HCT116 (cell line): ENCODE results near the gene GPRC5A. TPM values are rescaled to one million over a fixed set of nuclear protein-coding genes. Genes with fewer than 3 reads are reported as not detected.

Experiments
- ATAC-seq: fragments of 200-7000 bp; cut with Tn5 transposase; 2 replicates; pipeline ENCODE4 v1.9.1; 2020; ENCODE audit warnings: mild to moderate bottlenecking, moderate library complexity
- BruUV-seq: library from RNA; stranded (reverse); fragments of 400-500 nt; replicated peaks from 2 replicates; lab custom pipeline; 2021; lab: Mats Ljungman, UMichigan
- CTCF ChIA-PET: fragments of 300-600 bp; sonication (Branson Sonifier 250); formaldehyde crosslinking; loops from one replicate; lab custom pipeline; 2021; ENCODE audit warnings: antibody characterized with exemption; lab: Charles Lee
- POLR2A ChIA-PET: fragments of 300-600, 350-600 bp; sonication (Branson Sonifier 250); formaldehyde crosslinking; loops from one replicate; lab custom pipeline; 2021; ENCODE audit warnings: antibody characterized with exemption; lab: Charles Lee
- RAD21 ChIA-PET, 2 experiments: fragments of 300-600 bp; sonication (Branson Sonifier 250); formaldehyde crosslinking; loops; one replicate each; lab custom pipeline; 2023; ENCODE audit warnings: low total read pairs in 2 of 2; ENCODE audit not compliant: uncharacterized antibody in 2 of 2, unreplicated experiment in 2 of 2, low non-redundant PET in 1 of 2; lab: Charles Lee
- DNase-seq: peaks from one replicate; pipeline ENCODE4 v3.0.0-alpha.2; 2010; ENCODE audit warnings: low read depth, low spot score
- H2AFZ ChIP-seq: fragments of 200-600 bp; shearing (Covaris generic), sonication (generic); 2 replicates; pipeline ENCODE4 v1.6.1; 2017; ENCODE audit warnings: low read depth, mixed run types, mixed read lengths, antibody characterized with exemption, low read length; ENCODE audit not compliant: poor library complexity, severe bottlenecking
- H3K27ac ChIP-seq: 2 replicates; pipeline ENCODE4 v1.5.1; 2012; ENCODE audit warnings: low read depth, low read length
- H3K27me3 ChIP-seq: fragments of 200-600 bp; sonication (generic); 2 replicates; pipeline ENCODE4 v1.6.1; 2016; ENCODE audit warnings: mixed run types, low read length, mixed read lengths; ENCODE audit not compliant: insufficient read depth
- H3K36me3 ChIP-seq, 2 experiments: fragments of 200-500 bp in 1 of 2; fragments of 200-600 bp in 1 of 2; sonication (Bioruptor generic) in 1 of 2; sonication (generic) in 1 of 2; 2 replicates each; pipeline versions ENCODE4 v1.5.1 to v1.6.1; 2014 to 2016; ENCODE audit warnings: low read length in 2 of 2, inconsistent platforms in 1 of 2, mixed read lengths in 1 of 2, mixed run types in 1 of 2; ENCODE audit not compliant: insufficient read depth in 2 of 2, control insufficient read depth in 1 of 2
- H3K4me1 ChIP-seq, 2 experiments: fragments of 200-600 bp in 1 of 2; sonication (generic) in 1 of 2; 2 replicates each; pipeline versions ENCODE4 v1.5.1 to v1.6.1; 2012 to 2017; ENCODE audit warnings: low read length in 2 of 2, inconsistent platforms in 1 of 2, mild to moderate bottlenecking in 1 of 2, mixed read lengths in 1 of 2, mixed run types in 1 of 2, moderate library complexity in 1 of 2; ENCODE audit not compliant: insufficient read depth in 2 of 2, control insufficient read depth in 1 of 2
- H3K4me2 ChIP-seq: fragments of 200-600 bp; sonication (generic); 2 replicates; pipeline ENCODE4 v1.6.1; 2017; ENCODE audit warnings: mixed run types, low read length, mixed read lengths
- H3K4me3 ChIP-seq, 2 experiments: fragments of 200-600 bp in 1 of 2; sonication (generic) in 1 of 2; replicated peaks in 1 of 2; 2 replicates each; pipeline ENCODE4 v1.5.1; 2011 to 2016; ENCODE audit warnings: low read length in 2 of 2, control low read depth in 1 of 2, low read depth in 1 of 2, mild to moderate bottlenecking in 1 of 2, mixed read lengths in 1 of 2, mixed run types in 1 of 2
- H3K79me2 ChIP-seq: fragments of 200-600 bp; sonication (generic); 2 replicates; pipeline ENCODE4 v1.6.1; 2017; ENCODE audit warnings: mild to moderate bottlenecking, mixed run types, low read length, moderate library complexity, mixed read lengths; ENCODE audit not compliant: insufficient read depth
- H3K9ac ChIP-seq: fragments of 200-600 bp; sonication (generic); 2 replicates; pipeline ENCODE4 v1.6.1; 2016; ENCODE audit warnings: low read length, mixed read lengths
- H3K9me2 ChIP-seq: fragments of 200-600 bp; sonication (generic), shearing (Covaris generic); 2 replicates; pipeline ENCODE4 v1.6.1; 2017; ENCODE audit warnings: mixed run types, mild to moderate bottlenecking, moderate library complexity; ENCODE audit not compliant: insufficient read depth
- H3K9me3 ChIP-seq, 2 experiments: fragments of 200-500 bp in 1 of 2; fragments of 200-600 bp in 1 of 2; sonication (Bioruptor generic) in 1 of 2; sonication (generic) in 1 of 2; 2 replicates each; pipeline ENCODE4 v1.6.1; 2014 to 2017; ENCODE audit warnings: low read length in 2 of 2, mixed read lengths in 2 of 2, inconsistent platforms in 1 of 2, low read depth in 1 of 2, mild to moderate bottlenecking in 1 of 2, mixed run types in 1 of 2, moderate library complexity in 1 of 2; ENCODE audit not compliant: control insufficient read depth in 1 of 2, insufficient read depth in 1 of 2
- H4K20me1 ChIP-seq: fragments of 200-600 bp; sonication (generic), shearing (Covaris generic); 2 replicates; pipeline ENCODE4 v1.6.1; 2017; ENCODE audit warnings: mixed run types, mild to moderate bottlenecking, moderate library complexity; ENCODE audit not compliant: insufficient read depth
- ATF3 ChIP-seq: IDR thresholded peaks from 2 replicates; pipeline ENCODE4 v1.6.1; 2012
- EGR1 ChIP-seq: IDR thresholded peaks from 2 replicates; pipeline ENCODE4 v1.6.1; 2012; ENCODE audit warnings: low read depth
- ELF1 ChIP-seq: IDR thresholded peaks from 2 replicates; pipeline ENCODE4 v1.6.1; 2012; ENCODE audit warnings: low read depth, borderline replicate concordance
- EZH2phosphoT487 ChIP-seq: fragments of 200-600 bp; IDR thresholded peaks from 2 replicates; pipeline ENCODE4 v1.6.1; 2018; ENCODE audit warnings: antibody characterized with exemption, borderline replicate concordance
- MAX ChIP-seq: IDR thresholded peaks from 2 replicates; pipeline ENCODE4 v1.6.1; 2012
- RAD21 ChIP-seq: IDR thresholded peaks from 2 replicates; pipeline ENCODE4 v1.6.1; 2012; ENCODE audit warnings: low read depth, mild to moderate bottlenecking
- SIN3A ChIP-seq: IDR thresholded peaks from 2 replicates; pipeline ENCODE4 v1.6.1; 2012; ENCODE audit warnings: low read depth
- SRF ChIP-seq: IDR thresholded peaks from 2 replicates; pipeline ENCODE4 v1.6.1; 2012; ENCODE audit warnings: low read depth
- ZBTB33 ChIP-seq: IDR thresholded peaks from 2 replicates; pipeline ENCODE4 v1.6.1; 2011; ENCODE audit warnings: mild to moderate bottlenecking, low read length, moderate library complexity; ENCODE audit not compliant: insufficient replicate concordance; ENCODE audit errors: extremely low read depth
- intact Hi-C: fragments of 100-400 bp; cut with micrococcal nuclease; formaldehyde crosslinking; loops from 2 replicates; pipeline ENCODE4 v1.10.0; 2022
- total RNA-seq: library from RNA; stranded (reverse); gene quantifications from one replicate; pipeline ENCODE4 v1.2.1, GENCODE V29; 2021; ENCODE audit not compliant: unreplicated experiment

Gene GPRC5A
- total RNA-seq, 1 experiment from 2014 or later: 305 TPM

- no TSS peak for BruUV-seq
- Histone ChIP-seq H3K4me2 (no peak overlapping the region), H2AFZ (no peak overlapping the region), H3K9ac (no peak overlapping the region), H3K4me1 (peaks cover 7 to 22% of the 10 kb centered on the region in 2 experiments; a peak in 3 of 4 replicates), H3K4me3 (no peak overlapping the region), H3K79me2 (peaks cover 5% of the 10 kb centered on the region; the same call in 1 of the 2 replicates), H3K27ac (no peak overlapping the region), H3K27me3 (no peaks in the 10 kb centered on the region), H4K20me1 (no peaks in the 10 kb centered on the region), H3K9me3 (peaks cover 0 to 1% of the 10 kb centered on the region in 2 experiments; a peak in 1 of 4 replicates), H3K9me2 (no peaks in the 10 kb centered on the region), H3K36me3 (peaks cover 0 to 10% of the 10 kb centered on the region in 2 experiments; a peak in 2 of 4 replicates)
- ChIA-PET POLR2A (no interaction called here), CTCF (no interaction called here), RAD21 (no interaction called here)
- ATAC-seq: no peak
- intact Hi-C loops: no loop called here
- TF ChIP-seq SRF: no peak
- no peak for TF ChIP-seq ELF1
- TF ChIP-seq MAX: no peak
- no peak for TF ChIP-seq EZH2phosphoT487
- TF ChIP-seq SIN3A: no peak
- no peak for TF ChIP-seq ZBTB33
- no peak for TF ChIP-seq EGR1
- no peak for TF ChIP-seq RAD21
- no peak for TF ChIP-seq ATF3
- no peak for DNase-seq
These were observed 34.0 kb downstream of the GPRC5A start for GRCh38 chr12:12925388-12925787.
